ENCODE data around the gene NFIA. TPM values are rescaled to one million over a fixed set of nuclear protein-coding genes. Genes with fewer than 3 reads are reported as not detected.

Gene NFIA
- total RNA-seq, 3 donors from 2014 or later = 54.9 to 87.5 (median 79.6) TPM

DNA sequence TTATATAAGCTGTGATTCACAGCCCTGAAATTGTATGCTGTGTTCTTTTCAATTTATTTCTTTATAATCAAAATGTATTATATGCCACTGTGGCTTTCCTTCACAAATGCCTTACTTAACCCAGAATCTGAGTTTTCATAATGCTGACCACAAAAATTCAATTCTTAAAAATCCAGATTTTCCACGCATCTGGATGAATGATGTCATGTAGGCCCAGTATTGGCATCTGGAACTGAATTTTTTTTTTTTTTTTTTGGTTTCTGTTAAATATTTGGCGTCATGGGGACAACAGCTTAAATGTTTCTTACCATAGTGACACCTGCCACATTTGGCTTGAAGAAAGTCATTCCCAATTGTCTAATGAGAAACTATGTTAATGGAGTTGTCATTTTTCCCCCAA, 345.8 kb downstream of the NFIA start:
- no peak for DNase-seq (ENCODE audit: low spot score in 2 of 2)
- intact Hi-C loops (cut with DNase I; ENCODE audit: low total_unique reads) = no loop called here
- H3K27me3 ChIP-seq = no peaks in the 10 kb centered on the region
- no peak overlapping the region for H3K4me3 ChIP-seq
- H3K27ac ChIP-seq = no peak overlapping the region
- peaks cover 0 to 12% of the 10 kb centered on the region in 2 donors for H3K4me1 ChIP-seq
- H3K9me3 ChIP-seq = no peaks in the 10 kb centered on the region
- TF ChIP-seq, protein P1, sequence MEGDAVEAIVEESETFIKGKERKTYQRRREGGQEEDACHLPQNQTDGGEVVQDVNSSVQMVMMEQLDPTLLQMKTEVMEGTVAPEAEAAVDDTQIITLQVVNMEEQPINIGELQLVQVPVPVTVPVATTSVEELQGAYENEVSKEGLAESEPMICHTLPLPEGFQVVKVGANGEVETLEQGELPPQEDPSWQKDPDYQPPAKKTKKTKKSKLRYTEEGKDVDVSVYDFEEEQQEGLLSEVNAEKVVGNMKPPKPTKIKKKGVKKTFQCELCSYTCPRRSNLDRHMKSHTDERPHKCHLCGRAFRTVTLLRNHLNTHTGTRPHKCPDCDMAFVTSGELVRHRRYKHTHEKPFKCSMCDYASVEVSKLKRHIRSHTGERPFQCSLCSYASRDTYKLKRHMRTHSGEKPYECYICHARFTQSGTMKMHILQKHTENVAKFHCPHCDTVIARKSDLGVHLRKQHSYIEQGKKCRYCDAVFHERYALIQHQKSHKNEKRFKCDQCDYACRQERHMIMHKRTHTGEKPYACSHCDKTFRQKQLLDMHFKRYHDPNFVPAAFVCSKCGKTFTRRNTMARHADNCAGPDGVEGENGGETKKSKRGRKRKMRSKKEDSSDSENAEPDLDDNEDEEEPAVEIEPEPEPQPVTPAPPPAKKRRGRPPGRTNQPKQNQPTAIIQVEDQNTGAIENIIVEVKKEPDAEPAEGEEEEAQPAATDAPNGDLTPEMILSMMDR (IDR thresholded peaks at IDR 0.05) = no peak
- TF ChIP-seq POLR2AphosphoS5 (IDR thresholded peaks at IDR 0.05) (no peak), POLR2A (IDR thresholded peaks at IDR 0.05) (no peak)
- H3K36me3 ChIP-seq = no peaks in the 10 kb centered on the region

DNA sequence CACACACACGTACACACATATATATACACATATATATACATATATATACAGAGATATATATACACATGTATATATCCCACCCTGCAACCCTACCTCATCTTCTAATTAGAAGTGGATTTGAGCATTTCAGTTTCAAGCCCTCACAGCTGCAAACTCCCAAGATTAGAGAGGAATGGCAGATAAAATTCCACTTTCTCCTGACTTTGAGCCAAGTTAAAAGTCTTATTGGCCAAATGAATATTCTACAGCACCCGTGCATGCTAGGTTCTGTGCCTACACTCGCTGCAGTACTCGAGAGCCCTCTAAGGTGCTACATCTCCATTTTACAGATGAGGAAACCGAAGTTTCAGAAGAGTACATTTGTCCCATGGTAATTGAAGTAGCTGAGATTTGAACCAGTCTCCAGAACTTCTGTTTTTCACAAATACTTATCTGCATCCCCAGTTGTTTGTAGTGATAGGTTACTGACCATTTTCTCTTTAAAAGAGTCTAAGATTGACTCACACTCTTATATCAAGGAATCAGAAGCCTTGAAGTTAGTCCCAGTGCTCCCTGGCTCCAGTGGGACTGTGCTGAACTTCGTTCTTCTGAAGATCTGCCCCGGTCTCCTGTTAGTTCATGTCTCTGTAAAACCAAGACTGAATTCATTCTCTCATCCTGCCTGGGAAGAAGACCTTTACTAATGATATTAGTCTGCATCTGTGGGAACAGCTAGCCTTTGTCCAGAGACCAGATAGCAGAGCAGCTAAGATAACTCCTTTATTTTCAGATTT, 350.4 kb downstream of the NFIA start:
- DNase-seq (ENCODE audit: low spot score in 2 of 2) = no peak
- H3K4me1 ChIP-seq = no peaks in the 10 kb centered on the region
- no peaks in the 10 kb centered on the region for H3K9me3 ChIP-seq
- H3K27ac ChIP-seq = no peak overlapping the region
- no peak overlapping the region for H3K4me3 ChIP-seq
- intact Hi-C loops (cut with DNase I; ENCODE audit: low total_unique reads) = no loop called here
- H3K27me3 ChIP-seq = no peaks in the 10 kb centered on the region
- TF ChIP-seq POLR2A (IDR thresholded peaks at IDR 0.05) (no peak), POLR2AphosphoS5 (IDR thresholded peaks at IDR 0.05) (no peak)
- no peaks in the 10 kb centered on the region for H3K36me3 ChIP-seq

DNA sequence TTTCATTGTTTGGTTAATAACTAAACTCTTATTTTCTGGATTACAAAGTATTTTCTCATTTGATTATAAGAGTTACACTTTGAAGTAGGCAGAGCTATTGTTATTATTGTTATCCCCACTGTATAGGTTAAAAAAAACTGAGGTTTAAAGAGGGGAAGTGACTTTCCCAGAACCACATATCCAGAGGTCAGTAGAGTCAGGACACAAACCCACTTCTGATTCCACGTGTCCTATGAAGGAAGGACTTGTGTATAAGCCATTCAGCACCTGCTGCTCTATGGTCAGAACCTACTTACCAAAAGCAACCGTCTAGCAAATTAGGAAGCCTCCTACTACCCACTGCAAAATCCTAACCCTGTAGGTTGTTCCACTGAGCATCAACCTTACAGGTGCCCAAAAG, 351.3 kb downstream of the NFIA start:
- Histone ChIP-seq H3K27ac (peak overlapping the region; percentile 62 to 76), H3K9me3 (no peaks in the 10 kb centered on the region), H3K36me3 (no peaks in the 10 kb centered on the region), H3K4me3 (no peak overlapping the region), H3K4me1 (no peaks in the 10 kb centered on the region), H3K27me3 (no peaks in the 10 kb centered on the region)
- TF ChIP-seq, protein P1 (IDR thresholded peaks at IDR 0.05) = no peak
- TF ChIP-seq POLR2AphosphoS5 (IDR thresholded peaks at IDR 0.05) = no peak
- TF ChIP-seq POLR2A (IDR thresholded peaks at IDR 0.05) = no peak
- intact Hi-C loops (cut with DNase I; ENCODE audit: low total_unique reads) = no loop called here
- no peak for DNase-seq (ENCODE audit: low spot score in 2 of 2)

DNA sequence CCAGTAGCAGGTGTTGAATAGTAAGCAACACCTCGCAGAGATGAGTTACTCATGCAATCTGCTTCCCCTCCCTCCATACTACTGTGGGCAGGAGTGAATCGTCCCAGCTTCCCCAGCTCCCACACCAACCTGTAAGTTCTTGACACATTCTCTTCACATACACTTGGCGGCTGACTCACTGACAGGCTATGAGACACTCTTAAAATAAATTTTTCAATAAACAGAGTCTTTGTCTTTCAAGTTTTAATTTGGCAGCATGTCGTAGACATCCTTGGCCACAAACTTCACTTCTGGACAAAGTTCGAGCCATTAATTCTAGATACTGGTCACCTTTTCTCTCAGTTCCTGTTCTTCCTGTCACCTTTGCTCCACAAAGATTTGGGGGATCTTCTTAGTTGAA, 351.9 kb downstream of the NFIA start:
- intact Hi-C loops (cut with DNase I; ENCODE audit: low total_unique reads) = no loop called here
- no peaks in the 10 kb centered on the region for H3K9me3 ChIP-seq
- H3K4me1 ChIP-seq = no peaks in the 10 kb centered on the region
- TF ChIP-seq, protein P1 (IDR thresholded peaks at IDR 0.05) = no peak
- H3K4me3 ChIP-seq = no peak overlapping the region
- H3K27me3 ChIP-seq = no peaks in the 10 kb centered on the region
- peak overlapping the region; percentile 62 to 76 for H3K27ac ChIP-seq
- H3K36me3 ChIP-seq = no peaks in the 10 kb centered on the region
- peak in 1 of 2 donors; percentile 47 for DNase-seq (ENCODE audit: low spot score in 2 of 2)

DNA sequence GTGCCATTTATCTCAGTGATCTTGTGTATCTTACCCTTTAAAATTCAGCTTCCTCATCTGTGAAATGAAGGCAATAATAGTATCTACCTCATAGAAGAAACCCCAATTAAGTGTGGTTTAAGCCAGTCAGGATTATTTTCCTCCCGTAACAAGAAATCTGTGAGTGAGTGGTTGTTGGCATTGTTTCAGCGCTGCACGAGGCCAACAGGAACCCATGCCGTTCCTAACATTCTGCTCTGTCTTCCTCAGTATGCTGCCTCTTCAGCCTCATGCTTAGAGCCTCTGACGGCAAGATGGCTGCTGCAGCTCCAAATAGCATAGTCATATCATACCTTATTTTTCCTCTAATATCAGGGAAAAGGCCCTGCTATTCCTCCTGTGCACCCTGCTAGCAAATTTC, 352.9 kb downstream of the NFIA start:
- H3K27ac ChIP-seq = peak overlapping the region; percentile 62 to 76
- no peaks in the 10 kb centered on the region for H3K9me3 ChIP-seq
- H3K4me3 ChIP-seq = no peak overlapping the region
- H3K36me3 ChIP-seq = no peaks in the 10 kb centered on the region
- TF ChIP-seq POLR2A (IDR thresholded peaks at IDR 0.05) = no peak
- no peak for TF ChIP-seq POLR2AphosphoS5 (IDR thresholded peaks at IDR 0.05)
- no peaks in the 10 kb centered on the region for H3K4me1 ChIP-seq
- DNase-seq (ENCODE audit: low spot score in 2 of 2) = no peak
- intact Hi-C loops (cut with DNase I; ENCODE audit: low total_unique reads) = no loop called here
- H3K27me3 ChIP-seq = no peaks in the 10 kb centered on the region

DNA sequence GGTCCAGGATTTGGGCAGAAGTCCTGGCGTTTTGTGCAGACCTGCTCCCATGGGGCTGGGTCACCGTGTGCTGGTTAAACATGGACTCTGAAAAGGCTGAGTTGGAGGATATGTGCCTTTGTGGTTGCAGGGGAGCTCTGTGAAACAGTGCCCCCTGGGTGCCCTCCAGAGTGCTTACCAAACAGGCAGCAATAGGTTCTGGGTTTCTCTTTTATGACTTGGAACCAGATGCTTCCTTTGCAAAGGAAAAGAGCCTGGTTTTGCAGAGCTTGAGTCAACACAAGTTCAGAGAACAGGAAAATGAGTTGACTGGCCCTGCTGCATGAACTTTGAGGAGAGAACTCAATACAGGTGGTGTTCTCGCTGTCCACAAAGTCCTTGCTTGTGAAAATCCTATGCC, 353.7 kb downstream of the NFIA start:
- peak overlapping the region in 1 of 2 donors; percentile 50 for H3K27ac ChIP-seq
- H3K4me1 ChIP-seq = no peaks in the 10 kb centered on the region
- H3K36me3 ChIP-seq = no peaks in the 10 kb centered on the region
- no peaks in the 10 kb centered on the region for H3K9me3 ChIP-seq
- no peaks in the 10 kb centered on the region for H3K27me3 ChIP-seq
- no peak overlapping the region for H3K4me3 ChIP-seq
- intact Hi-C loops (cut with DNase I; ENCODE audit: low total_unique reads) = no loop called here
- TF ChIP-seq POLR2A (IDR thresholded peaks at IDR 0.05) (no peak), POLR2AphosphoS5 (IDR thresholded peaks at IDR 0.05) (no peak)
- TF ChIP-seq, protein P1 (IDR thresholded peaks at IDR 0.05) = no peak
- DNase-seq (ENCODE audit: low spot score in 2 of 2) = no peak
